H9 (cell line): Measurements from ENCODE around the gene GRIK4. TPM values are rescaled to one million over a fixed set of nuclear protein-coding genes. Genes with fewer than 3 reads are reported as not detected.

Experiments used
- DNase-seq: peaks from one replicate; pipeline ENCODE4 v3.0.0-alpha.2; 2017
- H2AFZ ChIP-seq: one replicate; pipeline ENCODE4 v1.6.1; 2013; ENCODE audit warnings: mild to moderate bottlenecking, low read length, control low read depth, moderate library complexity
- H2AK5ac ChIP-seq: 2 replicates; pipeline ENCODE4 v1.6.1; 2013; ENCODE audit warnings: low read length, control low read depth, mixed read lengths; ENCODE audit not compliant: insufficient read length
- H2BK120ac ChIP-seq: one replicate; pipeline ENCODE4 v1.6.1; 2013; ENCODE audit warnings: low read depth, mild to moderate bottlenecking, low read length, control low read depth, inconsistent platforms; ENCODE audit not compliant: poor library complexity, severe bottlenecking
- H2BK12ac ChIP-seq: 2 replicates; pipeline ENCODE4 v1.6.1; 2013; ENCODE audit warnings: low read length, control low read depth, mixed read lengths, low read depth; ENCODE audit not compliant: insufficient read length
- H2BK15ac ChIP-seq: 2 replicates; pipeline ENCODE4 v1.6.1; 2013; ENCODE audit warnings: low read depth, low read length, control low read depth
- H2BK20ac ChIP-seq: one replicate; pipeline ENCODE4 v1.6.1; 2013; ENCODE audit warnings: low read depth, mild to moderate bottlenecking, low read length, control low read depth, inconsistent platforms; ENCODE audit not compliant: poor library complexity, severe bottlenecking
- H2BK5ac ChIP-seq: 2 replicates; pipeline ENCODE4 v1.6.1; 2013; ENCODE audit warnings: low read length, control low read depth, mixed read lengths; ENCODE audit not compliant: insufficient read length
- H3K14ac ChIP-seq: 2 replicates; pipeline ENCODE4 v1.6.1; 2013; ENCODE audit warnings: low read length, control low read depth; ENCODE audit not compliant: insufficient read depth
- H3K18ac ChIP-seq: 2 replicates; pipeline ENCODE4 v1.6.1; 2013; ENCODE audit warnings: low read depth, mild to moderate bottlenecking, mixed read lengths, low read length, control low read depth; ENCODE audit not compliant: insufficient read length
- H3K23ac ChIP-seq: 2 replicates; pipeline ENCODE4 v1.6.1; 2013; ENCODE audit warnings: low read length, control low read depth, mixed read lengths, low read depth; ENCODE audit not compliant: insufficient read length
- H3K23me2 ChIP-seq: 2 replicates; pipeline ENCODE4 v1.6.1; 2013; ENCODE audit warnings: low read depth, mild to moderate bottlenecking, mixed read lengths, low read length, control low read depth; ENCODE audit not compliant: insufficient read length, poor library complexity, severe bottlenecking
- H3K27ac ChIP-seq: 2 replicates; pipeline ENCODE4 v1.5.1; 2013; ENCODE audit warnings: low read length, control low read depth, mixed read lengths, low read depth; ENCODE audit not compliant: insufficient read length
- H3K27me3 ChIP-seq: 2 replicates; pipeline ENCODE4 v1.6.1; 2013; ENCODE audit warnings: low read length, control low read depth, inconsistent platforms; ENCODE audit not compliant: insufficient read depth
- H3K4ac ChIP-seq: 2 replicates; pipeline ENCODE4 v1.6.1; 2013; ENCODE audit warnings: low read depth, mild to moderate bottlenecking, control low read depth, inconsistent platforms, low read length, moderate library complexity
- H3K4me1 ChIP-seq: 2 replicates; pipeline ENCODE4 v1.6.1; 2013; ENCODE audit warnings: low read length, control low read depth, inconsistent platforms; ENCODE audit not compliant: insufficient read depth
- H3K4me2 ChIP-seq: 2 replicates; pipeline ENCODE4 v1.6.1; 2013; ENCODE audit warnings: low read length, control low read depth, mixed read lengths; ENCODE audit not compliant: insufficient read length, insufficient read depth
- H3K56ac ChIP-seq: 2 replicates; pipeline ENCODE4 v1.6.1; 2013; ENCODE audit warnings: low read depth, mild to moderate bottlenecking, mixed read lengths, low read length, control low read depth; ENCODE audit not compliant: insufficient read length
- H3K79me1 ChIP-seq: 2 replicates; pipeline ENCODE4 v1.6.1; 2013; ENCODE audit warnings: low read depth, mild to moderate bottlenecking, moderate library complexity, low read length, control low read depth, inconsistent platforms; ENCODE audit not compliant: insufficient read depth, poor library complexity, severe bottlenecking
- H3K79me2 ChIP-seq: 2 replicates; pipeline ENCODE4 v1.6.1; 2013; ENCODE audit warnings: low read length, control low read depth, inconsistent platforms; ENCODE audit not compliant: insufficient read depth
- H3K9ac ChIP-seq: 2 replicates; pipeline ENCODE4 v1.6.1; 2013; ENCODE audit warnings: low read length, control low read depth, mixed read lengths; ENCODE audit not compliant: insufficient read length; ENCODE audit errors: extremely low read depth
- H3K9me3 ChIP-seq: one replicate; pipeline ENCODE4 v1.6.1; 2013; ENCODE audit warnings: low read depth, low read length, inconsistent platforms; ENCODE audit not compliant: control insufficient read depth
- H3T11ph ChIP-seq: one replicate; pipeline ENCODE4 v1.6.1; 2013; ENCODE audit warnings: mild to moderate bottlenecking, low read length, control low read depth, inconsistent platforms
- H4K20me1 ChIP-seq: one replicate; pipeline ENCODE4 v1.6.1; 2013; ENCODE audit not compliant: control insufficient read depth, insufficient read length, insufficient read depth
- H4K5ac ChIP-seq: 2 replicates; pipeline ENCODE4 v1.6.1; 2013; ENCODE audit warnings: low read depth, mild to moderate bottlenecking, mixed read lengths, low read length, control low read depth; ENCODE audit not compliant: insufficient read length
- H4K8ac ChIP-seq: replicated peaks from 2 replicates; pipeline ENCODE4 v1.6.1; 2013; ENCODE audit warnings: low read length, control low read depth, mixed read lengths, low read depth; ENCODE audit not compliant: insufficient read length
- H4K91ac ChIP-seq: 2 replicates; pipeline ENCODE4 v1.6.1; 2013; ENCODE audit warnings: low read depth, mild to moderate bottlenecking, moderate library complexity, mixed read lengths, low read length, control low read depth; ENCODE audit not compliant: insufficient read length
- H3K27ac Mint-ChIP-seq, 3 experiments: 2 replicates in 2 of 3; 3 replicates in 1 of 3; pipeline ENCODE4 v1.8.0; 2020 to 2021; ENCODE audit warnings: mixed read lengths in 3 of 3, mild to moderate bottlenecking in 1 of 3, moderate library complexity in 1 of 3
- H3K27me3 Mint-ChIP-seq: 2 replicates; pipeline ENCODE4 v1.8.0; 2021; ENCODE audit warnings: low read depth, mild to moderate bottlenecking, moderate library complexity, mixed read lengths
- H3K36me3 Mint-ChIP-seq, 3 experiments: 2 replicates in 2 of 3; 3 replicates in 1 of 3; pipeline ENCODE4 v1.8.0; 2020 to 2021; ENCODE audit warnings: low read depth in 3 of 3, mixed read lengths in 3 of 3; ENCODE audit not compliant: insufficient read depth in 1 of 3
- H3K4me1 Mint-ChIP-seq, 2 experiments: 2 replicates each; pipeline ENCODE4 v1.8.0; 2020; ENCODE audit warnings: mixed read lengths in 2 of 2
- H3K4me3 Mint-ChIP-seq, 2 experiments: 2 replicates in 1 of 2; 3 replicates in 1 of 2; pipeline ENCODE4 v1.8.0; 2020 to 2021; ENCODE audit warnings: mild to moderate bottlenecking in 2 of 2, mixed read lengths in 2 of 2, moderate library complexity in 1 of 2
- H3K9me3 Mint-ChIP-seq, 2 experiments: 2 replicates in 1 of 2; 3 replicates in 1 of 2; pipeline ENCODE4 v1.8.0; 2020; ENCODE audit warnings: mild to moderate bottlenecking in 2 of 2, mixed read lengths in 2 of 2, moderate library complexity in 1 of 2
- CTCF ChIP-seq: fragments of 200-600 bp; sonication (generic); conservative IDR thresholded peaks from 3 replicates; pipeline ENCODE4 v1.8.0; 2021; ENCODE audit warnings: antibody characterized with exemption, mild to moderate bottlenecking
- WGBS: extraction: QIAGEN DNeasy Blood & Tissue Kit; methylation state at CpG from one replicate; pipeline ENCODE4 v1.1.7; 2013; ENCODE audit warnings: missing lambda C conversion rate, low lambda C conversion rate, mixed read lengths; ENCODE audit not compliant: insufficient read length; ENCODE audit errors: extremely low coverage; 5-methylcytosine and 5-hydroxymethylcytosine counted together
- total RNA-seq: library from RNA; stranded (reverse); gene quantifications from 2 replicates; pipeline ENCODE4 v1.2.1, GENCODE V29; 2021

GRIK4 gene
- total RNA-seq, 1 experiment from 2014 or later: 2.3 TPM

- Histone ChIP-seq H2BK120ac (no peak overlapping the region), H2BK5ac (no peak overlapping the region), H4K20me1 (no peaks in the 10 kb centered on the region), H3K79me2 (no peaks in the 10 kb centered on the region), H3K4ac (no peak overlapping the region), H2AFZ (no peak overlapping the region), H3T11ph (no peak overlapping the region), H2AK5ac (no peak overlapping the region), H3K9ac (no peak overlapping the region), H2BK20ac (no peak overlapping the region), H3K4me2 (no peak overlapping the region), H3K4me1 (0 out of 2 replicates have a peak, but pooled peaks cover 2% of the 10 kb centered on the region), H3K56ac (no peak overlapping the region), H2BK12ac (no peak overlapping the region), H3K9me3 (no peaks in the 10 kb centered on the region), H3K27me3 (no peaks in the 10 kb centered on the region), H3K27ac (no peak overlapping the region), H3K79me1 (no peaks in the 10 kb centered on the region), H3K14ac (no peak overlapping the region; the same call in 1 of the 2 replicates), H2BK15ac (no peak overlapping the region), H3K23me2 (no peaks in the 10 kb centered on the region), H4K5ac (no peak overlapping the region), H3K23ac (no peak overlapping the region), H4K8ac (no peak overlapping the region), H4K91ac (no peak overlapping the region), H3K18ac (no peak overlapping the region)
- no peak for DNase-seq
- no peak for TF ChIP-seq CTCF
- Mint-ChIP-seq H3K4me3 (no peak overlapping the region), H3K27ac (no peak overlapping the region; a peak in 1 of 7 replicates), H3K4me1 (peaks cover 39 to 53% of the 10 kb centered on the region in 2 experiments), H3K27me3 (peaks cover 15% of the 10 kb centered on the region), H3K9me3 (no peaks in the 10 kb centered on the region; a peak in 1 of 5 replicates), H3K36me3 (no peaks in the 10 kb centered on the region)
- WGBS: no CpG with 5 or more reads among the region's 4 CpGs
These were observed 237.8 kb downstream of the GRIK4 start for GRCh38 chr11:120749395-120749794.
